H9 (cell line): ENCODE data around the gene KCNMA1. TPM values are rescaled to one million over a fixed set of nuclear protein-coding genes. Genes with fewer than 3 reads are reported as not detected.

ENCODE experiments used
- DNase-seq: peaks from one replicate; pipeline ENCODE4 v3.0.0-alpha.2; 2017
- H2AFZ ChIP-seq: one replicate; pipeline ENCODE4 v1.6.1; 2013; ENCODE audit warnings: mild to moderate bottlenecking, low read length, control low read depth, moderate library complexity
- H2AK5ac ChIP-seq: 2 replicates; pipeline ENCODE4 v1.6.1; 2013; ENCODE audit warnings: low read length, control low read depth, mixed read lengths; ENCODE audit not compliant: insufficient read length
- H2BK120ac ChIP-seq: one replicate; pipeline ENCODE4 v1.6.1; 2013; ENCODE audit warnings: low read depth, mild to moderate bottlenecking, low read length, control low read depth, inconsistent platforms; ENCODE audit not compliant: poor library complexity, severe bottlenecking
- H2BK12ac ChIP-seq: 2 replicates; pipeline ENCODE4 v1.6.1; 2013; ENCODE audit warnings: low read length, control low read depth, mixed read lengths, low read depth; ENCODE audit not compliant: insufficient read length
- H2BK15ac ChIP-seq: 2 replicates; pipeline ENCODE4 v1.6.1; 2013; ENCODE audit warnings: low read depth, low read length, control low read depth
- H2BK20ac ChIP-seq: one replicate; pipeline ENCODE4 v1.6.1; 2013; ENCODE audit warnings: low read depth, mild to moderate bottlenecking, low read length, control low read depth, inconsistent platforms; ENCODE audit not compliant: poor library complexity, severe bottlenecking
- H2BK5ac ChIP-seq: 2 replicates; pipeline ENCODE4 v1.6.1; 2013; ENCODE audit warnings: low read length, control low read depth, mixed read lengths; ENCODE audit not compliant: insufficient read length
- H3K14ac ChIP-seq: 2 replicates; pipeline ENCODE4 v1.6.1; 2013; ENCODE audit warnings: low read length, control low read depth; ENCODE audit not compliant: insufficient read depth
- H3K18ac ChIP-seq: 2 replicates; pipeline ENCODE4 v1.6.1; 2013; ENCODE audit warnings: low read depth, mild to moderate bottlenecking, mixed read lengths, low read length, control low read depth; ENCODE audit not compliant: insufficient read length
- H3K23ac ChIP-seq: 2 replicates; pipeline ENCODE4 v1.6.1; 2013; ENCODE audit warnings: low read length, control low read depth, mixed read lengths, low read depth; ENCODE audit not compliant: insufficient read length
- H3K23me2 ChIP-seq: 2 replicates; pipeline ENCODE4 v1.6.1; 2013; ENCODE audit warnings: low read depth, mild to moderate bottlenecking, mixed read lengths, low read length, control low read depth; ENCODE audit not compliant: insufficient read length, poor library complexity, severe bottlenecking
- H3K27ac ChIP-seq: 2 replicates; pipeline ENCODE4 v1.5.1; 2013; ENCODE audit warnings: low read length, control low read depth, mixed read lengths, low read depth; ENCODE audit not compliant: insufficient read length
- H3K27me3 ChIP-seq: 2 replicates; pipeline ENCODE4 v1.6.1; 2013; ENCODE audit warnings: low read length, control low read depth, inconsistent platforms; ENCODE audit not compliant: insufficient read depth
- H3K4ac ChIP-seq: 2 replicates; pipeline ENCODE4 v1.6.1; 2013; ENCODE audit warnings: low read depth, mild to moderate bottlenecking, control low read depth, inconsistent platforms, low read length, moderate library complexity
- H3K4me1 ChIP-seq: 2 replicates; pipeline ENCODE4 v1.6.1; 2013; ENCODE audit warnings: low read length, control low read depth, inconsistent platforms; ENCODE audit not compliant: insufficient read depth
- H3K4me2 ChIP-seq: 2 replicates; pipeline ENCODE4 v1.6.1; 2013; ENCODE audit warnings: low read length, control low read depth, mixed read lengths; ENCODE audit not compliant: insufficient read length, insufficient read depth
- H3K56ac ChIP-seq: 2 replicates; pipeline ENCODE4 v1.6.1; 2013; ENCODE audit warnings: low read depth, mild to moderate bottlenecking, mixed read lengths, low read length, control low read depth; ENCODE audit not compliant: insufficient read length
- H3K79me1 ChIP-seq: 2 replicates; pipeline ENCODE4 v1.6.1; 2013; ENCODE audit warnings: low read depth, mild to moderate bottlenecking, moderate library complexity, low read length, control low read depth, inconsistent platforms; ENCODE audit not compliant: insufficient read depth, poor library complexity, severe bottlenecking
- H3K79me2 ChIP-seq: 2 replicates; pipeline ENCODE4 v1.6.1; 2013; ENCODE audit warnings: low read length, control low read depth, inconsistent platforms; ENCODE audit not compliant: insufficient read depth
- H3K9ac ChIP-seq: 2 replicates; pipeline ENCODE4 v1.6.1; 2013; ENCODE audit warnings: low read length, control low read depth, mixed read lengths; ENCODE audit not compliant: insufficient read length; ENCODE audit errors: extremely low read depth
- H3K9me3 ChIP-seq: one replicate; pipeline ENCODE4 v1.6.1; 2013; ENCODE audit warnings: low read depth, low read length, inconsistent platforms; ENCODE audit not compliant: control insufficient read depth
- H3T11ph ChIP-seq: one replicate; pipeline ENCODE4 v1.6.1; 2013; ENCODE audit warnings: mild to moderate bottlenecking, low read length, control low read depth, inconsistent platforms
- H4K20me1 ChIP-seq: one replicate; pipeline ENCODE4 v1.6.1; 2013; ENCODE audit not compliant: control insufficient read depth, insufficient read length, insufficient read depth
- H4K5ac ChIP-seq: 2 replicates; pipeline ENCODE4 v1.6.1; 2013; ENCODE audit warnings: low read depth, mild to moderate bottlenecking, mixed read lengths, low read length, control low read depth; ENCODE audit not compliant: insufficient read length
- H4K8ac ChIP-seq: replicated peaks from 2 replicates; pipeline ENCODE4 v1.6.1; 2013; ENCODE audit warnings: low read length, control low read depth, mixed read lengths, low read depth; ENCODE audit not compliant: insufficient read length
- H4K91ac ChIP-seq: 2 replicates; pipeline ENCODE4 v1.6.1; 2013; ENCODE audit warnings: low read depth, mild to moderate bottlenecking, moderate library complexity, mixed read lengths, low read length, control low read depth; ENCODE audit not compliant: insufficient read length
- H3K27ac Mint-ChIP-seq, 3 experiments: 2 replicates in 2 of 3; 3 replicates in 1 of 3; pipeline ENCODE4 v1.8.0; 2020 to 2021; ENCODE audit warnings: mixed read lengths in 3 of 3, mild to moderate bottlenecking in 1 of 3, moderate library complexity in 1 of 3
- H3K27me3 Mint-ChIP-seq: 2 replicates; pipeline ENCODE4 v1.8.0; 2021; ENCODE audit warnings: low read depth, mild to moderate bottlenecking, moderate library complexity, mixed read lengths
- H3K36me3 Mint-ChIP-seq, 3 experiments: 2 replicates in 2 of 3; 3 replicates in 1 of 3; pipeline ENCODE4 v1.8.0; 2020 to 2021; ENCODE audit warnings: low read depth in 3 of 3, mixed read lengths in 3 of 3; ENCODE audit not compliant: insufficient read depth in 1 of 3
- H3K4me1 Mint-ChIP-seq, 2 experiments: 2 replicates each; pipeline ENCODE4 v1.8.0; 2020; ENCODE audit warnings: mixed read lengths in 2 of 2
- H3K4me3 Mint-ChIP-seq, 2 experiments: 2 replicates in 1 of 2; 3 replicates in 1 of 2; pipeline ENCODE4 v1.8.0; 2020 to 2021; ENCODE audit warnings: mild to moderate bottlenecking in 2 of 2, mixed read lengths in 2 of 2, moderate library complexity in 1 of 2
- H3K9me3 Mint-ChIP-seq, 2 experiments: 2 replicates in 1 of 2; 3 replicates in 1 of 2; pipeline ENCODE4 v1.8.0; 2020; ENCODE audit warnings: mild to moderate bottlenecking in 2 of 2, mixed read lengths in 2 of 2, moderate library complexity in 1 of 2
- WGBS: extraction: QIAGEN DNeasy Blood & Tissue Kit; methylation state at CpG from one replicate; pipeline ENCODE4 v1.1.7; 2013; ENCODE audit warnings: missing lambda C conversion rate, low lambda C conversion rate, mixed read lengths; ENCODE audit not compliant: insufficient read length; ENCODE audit errors: extremely low coverage; 5-methylcytosine and 5-hydroxymethylcytosine counted together
- total RNA-seq: library from RNA; stranded (reverse); gene quantifications from 2 replicates; pipeline ENCODE4 v1.2.1, GENCODE V29; 2021
- TF ChIP-seq, protein P1 (sequence below): fragments of 200-600 bp; sonication (generic); conservative IDR thresholded peaks from 3 replicates; pipeline ENCODE4 v1.8.0; 2021; ENCODE audit warnings: antibody characterized with exemption, mild to moderate bottlenecking

The KCNMA1 gene
- total RNA-seq, 1 experiment from 2014 or later: 2.0 TPM

DNA sequence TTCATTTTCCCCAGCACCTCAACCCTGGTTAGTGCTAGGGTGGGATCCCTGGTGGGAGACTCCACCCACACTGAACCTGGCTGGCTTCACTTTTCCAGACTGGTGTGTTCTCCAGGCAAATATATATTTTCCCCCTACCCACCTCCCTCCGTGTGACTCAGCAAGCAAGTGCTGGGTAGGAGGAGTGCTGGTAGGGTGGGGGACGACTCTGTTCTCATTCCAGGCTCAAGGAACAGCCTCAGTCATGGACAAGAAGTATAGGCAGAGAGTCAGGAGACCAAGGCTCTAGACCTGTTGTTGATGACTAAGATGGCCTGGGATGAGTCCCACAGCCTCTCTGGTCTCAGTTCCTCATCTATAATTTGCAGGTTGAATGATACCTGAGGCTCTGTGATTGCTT is 328.1 kb downstream of the KCNMA1 start:
- Histone ChIP-seq H2BK5ac (no peak overlapping the region), H2AK5ac (no peak overlapping the region), H3K23ac (no peak overlapping the region), H3K4me2 (no peak overlapping the region), H2BK120ac (no peak overlapping the region), H2BK20ac (no peak overlapping the region), H3K4me1 (peaks cover 6% of the 10 kb centered on the region; the same call in 1 of the 2 replicates), H4K5ac (no peak overlapping the region), H4K91ac (no peak overlapping the region), H3K23me2 (no peaks in the 10 kb centered on the region), H4K8ac (no peak overlapping the region), H3K27ac (no peak overlapping the region), H4K20me1 (no peaks in the 10 kb centered on the region), H3K4ac (no peak overlapping the region), H3T11ph (no peak overlapping the region), H3K9ac (no peak overlapping the region), H3K79me1 (no peaks in the 10 kb centered on the region), H3K9me3 (no peaks in the 10 kb centered on the region), H2AFZ (no peak overlapping the region), H3K79me2 (no peaks in the 10 kb centered on the region), H3K18ac (no peak overlapping the region), H2BK12ac (no peak overlapping the region), H3K27me3 (no peaks in the 10 kb centered on the region), H3K14ac (no peak overlapping the region), H2BK15ac (no peak overlapping the region), H3K56ac (no peak overlapping the region)
- Mint-ChIP-seq H3K4me1 (peaks cover 14 to 16% of the 10 kb centered on the region in 2 experiments), H3K27me3 (peaks cover 2% of the 10 kb centered on the region; the same call in 1 of the 2 replicates), H3K36me3 (no peaks in the 10 kb centered on the region), H3K27ac (no peak overlapping the region), H3K9me3 (no peaks in the 10 kb centered on the region), H3K4me3 (no peak overlapping the region)
- no CpG with 5 or more reads among the region's 2 CpGs for WGBS
- TF ChIP-seq, protein P1, sequence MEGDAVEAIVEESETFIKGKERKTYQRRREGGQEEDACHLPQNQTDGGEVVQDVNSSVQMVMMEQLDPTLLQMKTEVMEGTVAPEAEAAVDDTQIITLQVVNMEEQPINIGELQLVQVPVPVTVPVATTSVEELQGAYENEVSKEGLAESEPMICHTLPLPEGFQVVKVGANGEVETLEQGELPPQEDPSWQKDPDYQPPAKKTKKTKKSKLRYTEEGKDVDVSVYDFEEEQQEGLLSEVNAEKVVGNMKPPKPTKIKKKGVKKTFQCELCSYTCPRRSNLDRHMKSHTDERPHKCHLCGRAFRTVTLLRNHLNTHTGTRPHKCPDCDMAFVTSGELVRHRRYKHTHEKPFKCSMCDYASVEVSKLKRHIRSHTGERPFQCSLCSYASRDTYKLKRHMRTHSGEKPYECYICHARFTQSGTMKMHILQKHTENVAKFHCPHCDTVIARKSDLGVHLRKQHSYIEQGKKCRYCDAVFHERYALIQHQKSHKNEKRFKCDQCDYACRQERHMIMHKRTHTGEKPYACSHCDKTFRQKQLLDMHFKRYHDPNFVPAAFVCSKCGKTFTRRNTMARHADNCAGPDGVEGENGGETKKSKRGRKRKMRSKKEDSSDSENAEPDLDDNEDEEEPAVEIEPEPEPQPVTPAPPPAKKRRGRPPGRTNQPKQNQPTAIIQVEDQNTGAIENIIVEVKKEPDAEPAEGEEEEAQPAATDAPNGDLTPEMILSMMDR: no peak
- DNase-seq: no peak
